ELF-1 (cell line): ENCODE measurements around the gene MYL5.
"Not testable (repeated sequence)": the region's sequence is repeated elsewhere in the genome, so short reads cannot be mapped to it uniquely, and the experiment has no call there.

Experiments
- DNase-seq: peaks from one replicate; pipeline ENCODE4 v3.0.0-alpha.2; 2016; ENCODE audit warnings: low read depth, low spot score

The MYL5 gene

GRCh38 chr4:684623-685327 lies 10.4 kb downstream of the MYL5 start:
- no peak for DNase-seq

- no peak for DNase-seq
These were observed 11.5 kb downstream of the MYL5 start for GRCh38 chr4:685679-686412.

GRCh38 chr4:686413-687040 lies 12.2 kb downstream of the MYL5 start:
- DNase-seq = no peak

- peak; percentile 71 for DNase-seq
These were observed 13.0 kb downstream of the MYL5 start for GRCh38 chr4:687048-687970.

- peak; percentile 68 for DNase-seq
These were observed 13.9 kb downstream of the MYL5 start for GRCh38 chr4:687971-688853.

GRCh38 chr4:688854-689681 lies 14.7 kb downstream of the MYL5 start, which contains the start of gene SLC49A3:
Gene SLC49A3, minus strand, starts transcription at chr4:689151. Its CDS starts 24 bp downstream, at chr4:689127.
- DNase-seq = peak; percentile 60

GRCh38 chr4:689723-690122 lies 15.4 kb downstream of the MYL5 start:
- no peak for DNase-seq

- DNase-seq = peak; percentile 73
These were observed 18.6 kb downstream of the MYL5 start for GRCh38 chr4:692771-693554.

- DNase-seq = not testable (repeated sequence)
These were observed 20.1 kb downstream of the MYL5 start for GRCh38 chr4:694341-694940.

GRCh38 chr4:699816-700580 lies 25.7 kb downstream of the MYL5 start:
- DNase-seq = no peak

GRCh38 chr4:700587-701264 lies 26.4 kb downstream of the MYL5 start:
- DNase-seq = no peak

GRCh38 chr4:702618-703048 lies 28.3 kb downstream of the MYL5 start:
- DNase-seq = no peak

GRCh38 chr4:703336-704197 lies 29.2 kb downstream of the MYL5 start:
- no peak for DNase-seq

GRCh38 chr4:704198-704891 lies 30.0 kb downstream of the MYL5 start:
- DNase-seq = no peak

GRCh38 chr4:704971-705277 lies 30.6 kb downstream of the MYL5 start:
- no peak for DNase-seq
